ENCODE data around the gene TUBB.
"Not testable (repeated sequence)": the region's sequence is repeated elsewhere in the genome, so short reads cannot be mapped to it uniquely, and the experiment has no call there.

TUBB gene

DNA sequence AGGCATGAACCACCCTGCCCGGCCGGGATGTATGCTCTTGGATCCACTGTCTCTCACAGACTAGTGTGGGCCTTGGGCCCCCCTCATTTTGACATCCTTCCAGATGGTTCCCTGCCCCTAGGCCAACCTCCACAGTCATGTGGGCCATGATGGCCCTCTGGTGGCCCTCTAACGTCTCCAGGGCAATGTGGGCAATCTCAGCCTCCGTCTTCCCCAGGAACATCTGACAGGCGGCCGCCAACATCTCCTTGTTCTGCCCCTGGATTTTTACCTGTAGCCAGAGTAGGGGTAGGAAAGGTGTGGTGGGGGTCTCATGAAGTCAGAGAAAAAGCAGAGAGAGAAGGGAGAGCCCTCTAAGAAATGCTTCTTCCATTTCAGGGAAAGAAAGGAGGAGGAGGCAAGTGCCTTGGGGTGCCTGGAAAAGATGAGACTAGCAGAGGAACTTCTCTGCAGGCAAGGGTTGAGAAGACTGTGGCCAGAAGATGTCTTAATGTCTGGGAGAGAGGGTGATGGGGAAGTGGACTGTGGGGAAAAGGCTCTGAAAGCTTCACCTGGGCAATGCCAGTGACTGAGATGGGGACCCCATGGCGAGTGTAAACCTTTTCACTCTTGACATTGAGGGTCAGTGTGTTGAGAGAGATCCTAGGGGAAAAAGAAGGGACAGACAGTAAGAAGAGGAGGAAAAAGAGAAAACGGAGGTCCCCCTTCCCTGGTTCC lies 21.1 kb downstream of the TUBB start:
- DNase-seq: no peak

GRCh38 chr6:30741789-30742315 lies 21.7 kb downstream of the TUBB start:
- no peak for DNase-seq

- peak; percentile 98 for DNase-seq
Measured at GRCh38 chr6:30742316-30743098, 22.4 kb downstream of the TUBB start, which contains the start of gene FLOT1. TSS of gene FLOT1 (minus strand) at chr6:30742687. CDS start at chr6:30742189, 498 bp downstream.

GRCh38 chr6:30743099-30744053 lies 23.2 kb downstream of the TUBB start:
- DNase-seq: peak; percentile 39

DNA sequence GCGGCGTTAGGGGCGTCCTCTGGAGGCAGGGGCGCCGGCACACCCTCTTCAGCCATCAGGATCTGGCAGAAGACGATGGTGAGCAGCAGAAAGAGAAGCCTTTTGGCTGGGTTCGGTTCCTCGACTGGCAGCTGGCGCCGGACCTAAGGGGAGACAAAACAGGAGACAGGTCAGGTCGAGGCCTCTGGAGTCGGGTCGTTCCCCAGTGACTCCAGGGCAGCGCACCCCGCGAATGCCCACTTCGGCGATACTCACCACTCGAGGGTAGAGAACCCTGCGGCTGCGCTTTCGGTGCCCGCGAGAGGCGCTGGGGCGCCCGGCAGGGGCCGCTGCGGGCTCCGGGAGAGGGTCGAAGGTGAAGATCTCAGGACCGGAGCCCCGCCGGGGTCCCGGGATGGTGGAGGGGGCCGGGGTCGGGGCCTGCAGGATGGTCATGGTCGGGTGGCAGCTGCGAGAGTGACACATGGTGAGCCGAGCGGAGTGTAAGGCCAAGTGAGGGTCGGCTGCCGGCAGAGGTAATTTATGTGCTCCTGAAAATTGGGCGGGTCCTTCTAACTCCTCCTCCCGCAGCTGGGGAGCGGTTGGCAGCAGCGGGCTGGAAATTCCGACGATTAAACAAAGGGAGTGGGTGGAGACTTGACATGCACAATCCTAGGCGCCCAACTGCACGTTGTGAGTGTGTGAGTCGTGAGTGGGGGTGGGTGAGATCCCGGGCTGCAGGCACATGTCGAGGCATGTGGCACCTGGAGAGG lies 24.1 kb downstream of the TUBB start, which contains the start of gene IER3:
TSS of gene IER3 (minus strand) at position 494 of the 752 bp plus-strand sequence. CDS start at position 465, 29 bp downstream.
- peak; percentile 92 for DNase-seq

DNA sequence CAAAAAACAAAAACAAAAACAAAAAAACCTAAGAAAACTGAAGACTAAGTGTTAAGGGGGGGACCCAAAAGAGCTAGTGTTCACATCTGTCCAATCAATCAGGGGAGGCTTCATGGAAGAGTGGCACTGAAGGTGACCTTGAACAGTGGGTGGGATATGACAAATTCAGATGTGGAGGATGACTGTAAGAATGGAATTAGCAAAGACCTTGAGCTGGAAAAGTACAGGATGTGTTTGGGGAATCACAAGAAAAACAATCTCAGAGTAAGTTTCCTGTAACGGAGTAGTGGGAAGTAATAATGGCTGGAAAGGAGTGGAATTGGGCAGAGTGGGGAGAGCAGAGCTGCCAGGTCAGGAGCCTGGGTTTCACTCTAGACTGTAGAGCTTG lies 27.1 kb downstream of the TUBB start:
- no peak for DNase-seq

DNA sequence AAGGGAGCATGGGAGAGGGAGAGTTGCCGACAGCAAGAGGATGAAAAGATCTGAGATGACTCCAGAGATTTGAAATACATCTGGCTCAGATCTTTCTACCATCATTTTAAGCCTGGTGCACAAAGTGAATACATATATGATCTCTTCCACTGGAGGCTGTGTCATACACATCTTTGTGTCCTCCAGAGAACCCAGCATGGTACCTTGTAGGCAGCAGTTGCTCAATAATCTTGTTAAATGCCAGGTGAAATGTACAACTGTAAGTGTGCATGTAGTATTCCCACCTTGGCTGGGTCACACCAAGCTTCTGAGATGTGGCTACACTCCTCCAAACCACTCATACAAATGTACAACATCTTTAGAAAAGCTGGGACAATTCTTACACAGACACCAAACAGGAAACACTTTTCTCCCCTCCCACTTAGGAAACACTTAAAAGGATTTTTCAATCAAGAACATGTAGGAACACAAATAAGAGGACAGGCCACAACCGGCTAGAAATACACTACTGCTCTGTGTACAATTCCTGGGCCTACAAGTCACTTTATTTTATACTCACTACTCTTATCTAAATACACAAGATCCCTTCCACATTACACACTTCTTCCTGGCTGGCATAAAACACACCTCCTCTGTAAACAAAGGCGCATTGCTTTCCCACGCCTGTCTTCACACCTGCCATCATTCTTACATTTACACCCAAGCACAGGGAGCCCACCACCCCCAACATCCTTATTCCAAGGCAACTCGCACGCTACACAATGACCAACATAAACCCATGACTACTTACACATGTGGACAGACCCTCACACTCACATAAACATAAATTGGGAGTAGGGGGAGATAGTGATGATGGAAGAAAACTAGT lies 28.0 kb downstream of the TUBB start:
- DNase-seq: no peak

DNA sequence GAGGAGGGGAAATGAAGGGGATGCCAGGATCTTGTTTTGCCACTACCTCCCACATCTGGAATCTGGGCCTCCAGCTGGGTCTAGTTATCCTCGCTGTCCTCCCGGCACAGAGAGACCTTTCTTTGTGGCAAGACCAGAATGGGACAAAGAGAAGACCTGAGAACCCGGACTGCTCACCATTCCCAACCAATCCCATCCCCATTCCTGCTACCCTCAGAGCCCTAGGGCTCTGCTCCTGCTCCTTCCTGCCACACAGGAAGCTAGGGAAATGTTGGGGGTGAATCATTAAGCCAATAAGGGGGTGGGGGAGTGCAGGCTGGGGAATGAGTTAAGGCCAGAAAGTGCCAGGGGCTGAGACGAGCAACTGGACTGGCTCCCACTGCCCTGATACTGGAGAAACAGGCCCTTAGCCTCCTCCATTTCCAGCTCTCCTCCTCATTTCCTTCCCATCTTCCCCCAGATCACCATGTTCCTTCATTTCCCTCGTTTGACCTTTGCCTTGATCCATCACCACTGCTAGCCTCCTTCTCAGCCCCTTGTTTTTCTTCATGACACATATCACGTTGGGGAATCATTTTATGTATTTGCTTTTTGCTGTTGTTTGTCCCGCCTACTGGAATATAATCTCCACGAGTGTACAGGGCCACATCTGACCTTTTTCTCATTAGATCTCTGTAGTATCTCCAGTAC lies 28.8 kb downstream of the TUBB start:
- DNase-seq: no peak

GRCh38 chr6:30749554-30750378 lies 29.6 kb downstream of the TUBB start:
- no peak for DNase-seq

DNA sequence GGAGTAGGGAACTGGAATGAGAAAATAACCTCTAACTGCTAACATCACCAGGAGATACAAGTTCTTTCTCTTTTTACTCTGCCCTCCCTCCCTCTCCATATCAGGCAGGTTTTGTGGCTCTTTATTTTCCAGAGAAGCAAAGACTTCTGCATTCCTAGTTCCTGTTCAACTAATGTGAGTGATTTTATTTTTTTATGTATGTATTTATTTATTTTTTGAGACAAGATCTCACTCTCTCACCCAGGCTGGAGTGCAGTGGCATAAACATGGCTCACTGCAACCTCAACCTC lies 30.2 kb downstream of the TUBB start:
- no peak for DNase-seq

GRCh38 chr6:30752157-30752927 lies 32.2 kb downstream of the TUBB start:
- peak; percentile 93 for DNase-seq

DNA sequence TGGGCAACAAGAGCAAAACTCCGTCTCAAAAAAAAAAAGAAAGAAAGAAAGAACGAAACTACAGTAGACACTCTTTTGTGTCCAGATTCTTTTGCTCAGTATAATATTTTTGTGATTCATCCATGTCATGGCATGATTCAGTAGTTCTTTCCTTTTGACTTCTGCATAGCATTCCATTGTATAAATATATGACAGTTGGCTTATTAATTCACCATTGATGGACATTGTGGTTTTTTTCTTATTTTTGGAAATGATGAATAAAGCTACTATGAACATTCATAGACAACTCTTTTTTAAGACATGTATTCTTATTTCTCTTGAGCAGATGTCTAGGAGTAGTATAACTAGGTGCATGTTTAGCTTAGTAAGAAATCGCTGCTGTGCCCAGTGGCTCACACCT lies 34.5 kb downstream of the TUBB start:
- DNase-seq: no peak

- not testable (repeated sequence) for DNase-seq
Measured at GRCh38 chr6:30756405-30757003, 36.4 kb downstream of the TUBB start.

DNA sequence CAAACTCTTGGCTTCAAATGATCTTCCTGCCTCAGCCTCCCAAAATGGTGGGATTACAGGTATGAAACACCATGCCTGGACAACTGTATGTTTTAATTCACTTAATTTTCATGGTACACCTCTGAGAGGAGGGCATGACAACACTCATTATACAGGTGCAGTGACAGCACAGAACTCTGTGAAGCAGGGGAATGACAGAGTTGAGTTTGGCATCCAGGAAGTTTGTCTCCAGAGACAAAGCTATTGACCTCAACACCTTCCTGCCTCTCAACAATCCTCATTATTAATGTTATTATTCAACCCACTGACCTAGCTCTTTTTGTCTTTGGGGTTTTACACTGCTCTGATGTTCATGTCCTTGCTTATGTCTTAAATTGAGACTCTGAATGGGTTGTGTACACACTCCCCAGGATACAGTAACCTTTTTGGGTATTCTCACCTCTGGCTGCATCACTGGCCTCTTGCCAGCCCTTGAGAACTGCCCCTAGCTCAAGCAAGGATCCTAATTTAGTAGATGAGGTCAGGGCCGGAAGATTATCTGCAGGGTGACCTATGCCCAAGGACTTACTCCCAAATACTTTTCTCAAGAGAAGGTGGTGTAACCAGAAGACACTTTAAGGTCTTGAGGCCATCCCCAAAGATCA lies 37.2 kb downstream of the TUBB start:
- DNase-seq: no peak

DNA sequence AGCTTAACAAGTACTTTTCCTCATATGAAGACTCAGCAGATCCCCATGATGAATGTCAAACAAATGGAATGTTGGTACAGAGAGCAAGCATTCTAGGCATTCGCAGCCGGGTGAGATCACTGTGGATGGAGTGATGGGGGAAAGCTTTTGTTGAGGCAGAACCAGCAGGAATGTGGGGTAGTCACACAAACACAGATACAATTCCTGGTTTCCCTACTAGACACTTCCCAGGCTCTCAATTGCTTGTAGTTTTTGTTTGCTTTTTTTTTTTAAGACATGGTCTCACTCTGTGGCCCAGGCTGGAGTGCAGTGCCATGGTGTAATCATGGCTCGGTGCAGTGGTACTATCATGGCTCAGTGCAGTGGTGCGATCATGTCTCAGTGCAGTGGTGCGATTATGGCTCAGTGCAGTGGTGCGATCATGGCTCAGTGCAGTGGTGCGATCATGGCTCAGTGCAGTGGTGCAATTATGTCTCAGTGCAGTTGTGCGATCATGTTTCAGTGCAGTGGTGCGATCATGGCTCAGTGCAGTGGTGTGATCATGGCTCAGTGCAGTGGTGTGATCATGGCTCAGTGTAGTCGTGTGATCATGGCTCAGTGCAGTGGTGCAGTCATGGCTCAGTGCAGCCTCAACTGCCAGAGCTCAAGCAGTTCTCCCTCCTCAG lies 39.6 kb downstream of the TUBB start:
- no peak for DNase-seq

GRCh38 chr6:30760549-30760948 lies 40.4 kb downstream of the TUBB start:
- no peak for DNase-seq

- DNase-seq: no peak
Measured at GRCh38 chr6:30761791-30762429, 41.8 kb downstream of the TUBB start.

Data from hematopoietic multipotent progenitor cell treated with erythropoietin and hydrocortisone succinate and interleukin-3 and kit ligand, for 4 days (in vitro differentiated cells).